Endothelial cell of umbilical vein (primary cell): Measurements from ENCODE around the gene HDAC7. TPM values are rescaled to one million over a fixed set of nuclear protein-coding genes. Genes with fewer than 3 reads are reported as not detected.

Experiments used
- BruUV-seq: library from RNA; stranded (reverse); fragments of 400-500 nt; replicated peaks from 2 replicates; lab custom pipeline; 2021; lab: Mats Ljungman, UMichigan
- CTCF ChIA-PET: fragments of 300-600, 350-600 bp; sonication (Branson Sonifier 250); formaldehyde crosslinking; loops from one replicate; lab custom pipeline; 2021; ENCODE audit warnings: antibody characterized with exemption, inconsistent platforms; lab: Charles Lee
- POLR2A ChIA-PET: fragments of 300-600, 350-600 bp; sonication (Branson Sonifier 250); formaldehyde crosslinking; loops from one replicate; lab custom pipeline; 2021; ENCODE audit warnings: antibody characterized with exemption, inconsistent platforms; lab: Charles Lee
- DNase-seq: peaks from one replicate; pipeline ENCODE4 v3.0.0-alpha.2; 2011; ENCODE audit warnings: low read depth, low spot score
- FAIRE-seq: peaks from 2 replicates; lab custom pipeline; 2011; peaks lifted over from hg19 to GRCh38; lab: Jason Lieb, UNC
- H2AFZ ChIP-seq: 2 replicates; pipeline ENCODE4 v1.6.0; 2012; ENCODE audit warnings: low read depth, low read length, control low read depth, inconsistent platforms
- H3K27ac ChIP-seq: 2 replicates; pipeline ENCODE4 v1.5.1; 2011; ENCODE audit warnings: low read depth, mild to moderate bottlenecking, control low read depth, low read length, moderate library complexity; ENCODE audit not compliant: insufficient read depth
- H3K27me3 ChIP-seq, 2 experiments: 2 replicates each; pipeline versions ENCODE4 v1.6.0 to v1.6.1; 2011; ENCODE audit warnings: low read length in 2 of 2, mixed read lengths in 1 of 2; ENCODE audit not compliant: control insufficient read depth in 2 of 2, insufficient read depth in 2 of 2
- H3K36me3 ChIP-seq, 2 experiments: 2 replicates in 1 of 2; 3 replicates in 1 of 2; pipeline ENCODE4 v1.5.1; 2011; ENCODE audit warnings: low read length in 2 of 2, mild to moderate bottlenecking in 1 of 2, moderate library complexity in 1 of 2; ENCODE audit not compliant: control insufficient read depth in 2 of 2, insufficient read depth in 2 of 2; ENCODE audit errors: extremely low read depth in 1 of 2
- H3K4me1 ChIP-seq: 3 replicates; pipeline ENCODE4 v1.5.1; 2011; ENCODE audit warnings: mild to moderate bottlenecking, low read length; ENCODE audit not compliant: control insufficient read depth, insufficient read depth; ENCODE audit errors: extremely low read depth
- H3K4me2 ChIP-seq: 2 replicates; pipeline ENCODE4 v1.6.1; 2011; ENCODE audit warnings: low read length, control low read depth, mixed read lengths; ENCODE audit not compliant: insufficient read depth
- H3K4me3 ChIP-seq, 3 experiments: fragments of 200-600 bp in 1 of 3; sonication (generic), shearing (Covaris generic) in 1 of 3; replicated peaks in 1 of 3; 2 replicates each; pipeline ENCODE4 v1.5.1; 2011 to 2016; ENCODE audit warnings: control low read depth in 3 of 3, low read length in 3 of 3, mild to moderate bottlenecking in 2 of 3, inconsistent platforms in 1 of 3, low read depth in 1 of 3, moderate library complexity in 1 of 3; ENCODE audit not compliant: insufficient read depth in 1 of 3
- H3K79me2 ChIP-seq: 2 replicates; pipeline ENCODE4 v1.6.0; 2012; ENCODE audit warnings: low read length, inconsistent platforms; ENCODE audit not compliant: control insufficient read depth, insufficient read depth
- H3K9ac ChIP-seq: replicated peaks from 2 replicates; pipeline ENCODE3; 2011; ENCODE audit warnings: low read length, control low read depth; ENCODE audit not compliant: insufficient read depth; ENCODE audit errors: extremely low read depth
- H3K9me1 ChIP-seq: replicated peaks from 3 replicates; pipeline ENCODE4 v1.6.0; 2011; ENCODE audit warnings: mild to moderate bottlenecking, low read length; ENCODE audit not compliant: control insufficient read depth, insufficient read depth; ENCODE audit errors: extremely low read depth
- H3K9me3 ChIP-seq: replicated peaks from 2 replicates; pipeline ENCODE4 v1.5.1; 2012; ENCODE audit warnings: low read length, inconsistent platforms; ENCODE audit not compliant: control insufficient read depth, insufficient read depth
- H4K20me1 ChIP-seq: replicated peaks from 2 replicates; pipeline ENCODE3; 2011; ENCODE audit warnings: mild to moderate bottlenecking, low read length; ENCODE audit not compliant: control insufficient read depth, insufficient read depth; ENCODE audit errors: extremely low read depth
- EZH2 ChIP-seq: IDR thresholded peaks from 2 replicates; pipeline ENCODE4 v1.6.1; 2012; ENCODE audit warnings: borderline replicate concordance, low read depth, mild to moderate bottlenecking, moderate library complexity, low read length, inconsistent platforms; ENCODE audit not compliant: severe bottlenecking
- FOS ChIP-seq: IDR thresholded peaks from 2 replicates; pipeline ENCODE4 v1.6.1; 2011; ENCODE audit warnings: mild to moderate bottlenecking, low read length, moderate library complexity, borderline replicate concordance; ENCODE audit not compliant: insufficient read depth
- GATA2 ChIP-seq: IDR thresholded peaks from 2 replicates; pipeline ENCODE4 v1.7.0; 2011; ENCODE audit warnings: low read depth, mild to moderate bottlenecking, moderate library complexity, mixed read lengths, low read length; ENCODE audit not compliant: insufficient read length, insufficient read depth
- POLR2A ChIP-seq: IDR thresholded peaks from 2 replicates; pipeline ENCODE4 v1.6.1; 2012; ENCODE audit warnings: low read depth, mild to moderate bottlenecking, control low read depth, low read length
- dilution Hi-C: fragments of 300-500 bp; cut with MboI; formaldehyde crosslinking; loops from one replicate; pipeline ENCODE4 v1.15.0; 2019; ENCODE audit warnings: low sequenced_read_pairs; ENCODE audit not compliant: extremely low pct_ligation_motif_present
- intact Hi-C: fragments of 100-400 bp; cut with micrococcal nuclease; formaldehyde crosslinking; loops from one replicate; pipeline ENCODE4 v1.10.0; 2022
- polyA plus RNA-seq, 4 experiments: library from polyadenylated mRNA; depleted of rRNA in 3 of 4; stranded (reverse) in 3 of 4; unstranded in 1 of 4; fragments of >200 nt; gene quantifications; 2 replicates each; pipeline versions ENCODE4 v1.2.1 to v1.2.3, GENCODE V29; 2011 to 2012; ENCODE audit warnings: missing spikeins in 1 of 4
- total RNA-seq: library from RNA; stranded (reverse); gene quantifications from 2 replicates; pipeline ENCODE4 v1.2.3, GENCODE V29; 2021
- TF ChIP-seq, protein P1 (sequence below), 2 donors: IDR thresholded peaks; 1 replicate in 1 of 2; 2 replicates in 1 of 2; pipeline ENCODE4 v1.5.1; 2011; ENCODE audit warnings: low read length in 2 of 2, mild to moderate bottlenecking in 2 of 2, moderate library complexity in 2 of 2, control low read depth in 1 of 2, inconsistent platforms in 1 of 2, low read depth in 1 of 2; ENCODE audit not compliant: insufficient read depth in 1 of 2; ENCODE audit errors: extremely low read depth in 1 of 2

Gene HDAC7
- total and polyA plus RNA-seq, 2 donors (not counting 3 experiments of a cell fraction or from before 2014, with no cell fraction given): 119 to 249 TPM

DNA sequence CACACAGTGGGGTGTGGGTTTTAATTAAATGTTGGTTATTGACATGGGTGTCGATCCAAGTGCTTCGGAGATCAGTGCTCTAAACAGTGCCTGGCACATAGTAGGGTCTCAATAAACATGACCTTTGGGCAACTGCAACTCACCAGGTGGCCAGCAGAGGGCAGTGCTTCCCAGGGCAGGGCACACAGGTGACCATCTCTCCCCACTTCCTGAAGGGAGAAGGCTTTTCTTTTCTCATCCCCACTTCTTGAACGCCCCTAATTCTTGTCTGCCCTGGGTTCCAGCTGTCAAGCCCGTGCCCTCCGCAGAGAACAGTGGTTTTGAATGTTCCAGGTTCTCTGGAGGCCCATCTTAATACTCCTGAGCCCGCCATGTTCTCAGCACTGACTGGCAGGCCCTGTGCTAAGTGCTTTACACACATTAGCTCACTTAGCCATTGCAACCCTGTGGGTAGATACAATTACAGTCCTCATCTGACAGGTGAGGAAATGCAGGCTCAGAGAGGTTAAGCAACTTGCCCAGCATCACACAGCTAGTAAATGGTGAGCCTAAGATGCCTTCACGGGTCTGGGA, 77.4 kb downstream of the HDAC7 start:
- no peak overlapping the region for H3K27ac ChIP-seq
- no TSS peak for BruUV-seq
- no peaks in the 10 kb centered on the region for H3K27me3 ChIP-seq
- DNase-seq: peak; percentile 51
- no peaks in the 10 kb centered on the region for H3K9me1 ChIP-seq
- dilution Hi-C loops: no loop called here
- peaks cover 11% of the 10 kb centered on the region for H3K4me1 ChIP-seq
- ChIA-PET POLR2A (interaction anchor here (0.7 to 1.9 kb wide), 2 partner anchors 16 to 25 kb away, joined by 3 to 8 read pairs; partner anchors contain the start of gene RAPGEF3), CTCF (interaction anchor here (0.8 to 10.4 kb wide), 18 partner anchors 10 to 210 kb away, joined by 3 to 385 read pairs (median 6); partner anchors contain the start of genes RAPGEF3 and SLC48A1)
- peak; percentile 77 for FAIRE-seq
- no peak overlapping the region for H3K4me3 ChIP-seq
- no peaks in the 10 kb centered on the region for H3K79me2 ChIP-seq
- peaks cover 0 to 25% of the 10 kb centered on the region in 2 experiments for H3K36me3 ChIP-seq
- TF ChIP-seq EZH2 (no peak), GATA2 (no peak), POLR2A (no peak), FOS (no peak)
- TF ChIP-seq, protein P1, sequence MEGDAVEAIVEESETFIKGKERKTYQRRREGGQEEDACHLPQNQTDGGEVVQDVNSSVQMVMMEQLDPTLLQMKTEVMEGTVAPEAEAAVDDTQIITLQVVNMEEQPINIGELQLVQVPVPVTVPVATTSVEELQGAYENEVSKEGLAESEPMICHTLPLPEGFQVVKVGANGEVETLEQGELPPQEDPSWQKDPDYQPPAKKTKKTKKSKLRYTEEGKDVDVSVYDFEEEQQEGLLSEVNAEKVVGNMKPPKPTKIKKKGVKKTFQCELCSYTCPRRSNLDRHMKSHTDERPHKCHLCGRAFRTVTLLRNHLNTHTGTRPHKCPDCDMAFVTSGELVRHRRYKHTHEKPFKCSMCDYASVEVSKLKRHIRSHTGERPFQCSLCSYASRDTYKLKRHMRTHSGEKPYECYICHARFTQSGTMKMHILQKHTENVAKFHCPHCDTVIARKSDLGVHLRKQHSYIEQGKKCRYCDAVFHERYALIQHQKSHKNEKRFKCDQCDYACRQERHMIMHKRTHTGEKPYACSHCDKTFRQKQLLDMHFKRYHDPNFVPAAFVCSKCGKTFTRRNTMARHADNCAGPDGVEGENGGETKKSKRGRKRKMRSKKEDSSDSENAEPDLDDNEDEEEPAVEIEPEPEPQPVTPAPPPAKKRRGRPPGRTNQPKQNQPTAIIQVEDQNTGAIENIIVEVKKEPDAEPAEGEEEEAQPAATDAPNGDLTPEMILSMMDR (IDR thresholded peaks at IDR 0.05; ENCODE audit: extremely low read depth in 1 of 2, insufficient read depth in 1 of 2, low read depth in 1 of 2, low read length in 2 of 2): peak; percentile 89 to 94
- no peaks in the 10 kb centered on the region for H4K20me1 ChIP-seq
- H3K9me3 ChIP-seq: no peaks in the 10 kb centered on the region
- H2AFZ ChIP-seq: no peak overlapping the region
- no peak overlapping the region for H3K9ac ChIP-seq
- H3K4me2 ChIP-seq: no peak overlapping the region
- intact Hi-C loops: loop anchor here (1.0 kb wide), 5 partner anchors 17 to 96 kb away; no protein-coding TSS in a partner anchor
